MM.1S (cell line): ENCODE measurements around the gene FKBP1A.

Experiments used
- CTCF ChIP-seq: fragments of 300-600 bp; sonication (generic); IDR thresholded peaks from 2 replicates; pipeline ENCODE4 v1.5.1; 2016; ENCODE audit warnings: antibody characterized with exemption, low read length, mixed read lengths
- EZH2 ChIP-seq: fragments of 300-600 bp; sonication (generic); optimal IDR thresholded peaks from 2 replicates; pipeline ENCODE3; 2017; ENCODE audit warnings: low read depth, mild to moderate bottlenecking, antibody characterized with exemption, low read length, mixed read lengths

- TF ChIP-seq EZH2: no peak
- TF ChIP-seq CTCF: no peak
Measured at GRCh38 chr20:1396702-1397101, 3.8 kb upstream of the FKBP1A start.
